ENCODE data around the gene DGKI. TPM values are rescaled to one million over a fixed set of nuclear protein-coding genes. Genes with fewer than 3 reads are reported as not detected.

Gene DGKI
- total and polyA plus RNA-seq, 2 of the 4 experiments (the other 2 are of a cell fraction): 3.9 to 15.8 TPM

DNA sequence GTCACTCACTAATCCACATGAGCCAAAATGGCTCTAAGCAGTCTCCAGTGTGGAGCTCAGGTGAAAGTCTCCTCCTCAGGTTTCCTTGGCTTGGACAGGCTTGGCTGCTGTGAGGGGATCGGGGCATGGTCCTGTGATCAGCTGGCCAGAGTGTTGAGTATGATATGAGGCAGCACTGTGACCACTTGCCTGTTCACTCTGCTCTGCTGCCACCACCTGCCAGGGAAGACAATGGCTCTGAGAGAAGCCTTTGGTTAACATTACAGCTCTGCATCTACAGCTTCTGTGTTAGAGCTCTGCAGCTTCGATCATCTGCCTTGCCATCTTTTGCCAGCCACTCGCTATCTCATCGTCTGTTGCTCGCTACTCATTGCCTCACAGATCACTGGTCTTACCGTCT is 483.1 kb downstream of the DGKI start:
- H2BK15ac ChIP-seq (ENCODE audit: low read depth, low read length): no peak overlapping the region
- H3K9me3 ChIP-seq (ENCODE audit: control insufficient read depth, insufficient read depth, low read length): peaks cover 20% of the 10 kb centered on the region
- H3K56ac ChIP-seq (ENCODE audit: extremely low read depth, insufficient read depth, low read length): no peak overlapping the region
- H2BK5ac ChIP-seq (ENCODE audit: low read depth, low read length, poor library complexity, severe bottlenecking): no peak overlapping the region
- TF ChIP-seq CHD1 (IDR thresholded peaks at IDR 0.05; ENCODE audit: low read depth, low read length): no peak
- TF ChIP-seq NFE2L2 (IDR thresholded peaks at IDR 0.05; ENCODE audit: low read depth, low read length): no peak
- no peak for TF ChIP-seq MXI1 (IDR thresholded peaks at IDR 0.05; ENCODE audit: borderline replicate concordance, low read depth, low read length)
- no peak for TF ChIP-seq RCOR1 (IDR thresholded peaks at IDR 0.05; ENCODE audit: insufficient replicate concordance, low read length)
- no peak for TF ChIP-seq RAD21 (IDR thresholded peaks at IDR 0.05; ENCODE audit: low read length)
- TF ChIP-seq RFX5 (IDR thresholded peaks at IDR 0.05; ENCODE audit: low read depth, low read length): no peak
- TF ChIP-seq BHLHE40 (IDR thresholded peaks at IDR 0.05; ENCODE audit: low read depth, low read length): no peak
- no peak for TF ChIP-seq SMC3 (IDR thresholded peaks at IDR 0.05; ENCODE audit: low read depth, low read length)
- TF ChIP-seq, protein P1, sequence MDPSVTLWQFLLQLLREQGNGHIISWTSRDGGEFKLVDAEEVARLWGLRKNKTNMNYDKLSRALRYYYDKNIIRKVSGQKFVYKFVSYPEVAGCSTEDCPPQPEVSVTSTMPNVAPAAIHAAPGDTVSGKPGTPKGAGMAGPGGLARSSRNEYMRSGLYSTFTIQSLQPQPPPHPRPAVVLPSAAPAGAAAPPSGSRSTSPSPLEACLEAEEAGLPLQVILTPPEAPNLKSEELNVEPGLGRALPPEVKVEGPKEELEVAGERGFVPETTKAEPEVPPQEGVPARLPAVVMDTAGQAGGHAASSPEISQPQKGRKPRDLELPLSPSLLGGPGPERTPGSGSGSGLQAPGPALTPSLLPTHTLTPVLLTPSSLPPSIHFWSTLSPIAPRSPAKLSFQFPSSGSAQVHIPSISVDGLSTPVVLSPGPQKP (IDR thresholded peaks at IDR 0.05; ENCODE audit: borderline replicate concordance, low read depth, low read length): no peak
- TF ChIP-seq FOS (IDR thresholded peaks at IDR 0.05; ENCODE audit: low read depth, low read length): no peak
- no peak for TF ChIP-seq MAFK (IDR thresholded peaks at IDR 0.05; ENCODE audit: low read depth, low read length)
- TF ChIP-seq POLR2A (IDR thresholded peaks at IDR 0.05; ENCODE audit: low read depth, low read length): no peak
- TF ChIP-seq USF2 (IDR thresholded peaks at IDR 0.05; ENCODE audit: low read depth, low read length): no peak
- no peak overlapping the region for H3K4ac ChIP-seq (ENCODE audit: low read depth, low read length)
- H3K36me3 ChIP-seq (ENCODE audit: control insufficient read depth, insufficient read depth, low read length): no peaks in the 10 kb centered on the region
- peak overlapping the region; percentile 37 for H2AFZ ChIP-seq (replicated peaks; ENCODE audit: low read length, poor library complexity)
- no peaks in the 10 kb centered on the region for H4K20me1 ChIP-seq (ENCODE audit: insufficient read depth, low read length)
- intact Hi-C loops (cut with micrococcal nuclease) (no loop called here), dilution Hi-C loops (cut with HindIII; ENCODE audit: low sequenced_read_pairs, unreplicated experiment) (no loop called here), in situ Hi-C loops (cut with MboI; ENCODE audit: low sequenced_read_pairs) (no loop called here)
- H3K79me1 ChIP-seq (ENCODE audit: low read depth in 1 of 2, low read length in 2 of 2): no peaks in the 10 kb centered on the region
- no peak overlapping the region for H4K5ac ChIP-seq (ENCODE audit: low read depth, low read length)
- no peak overlapping the region for H3K4me3 ChIP-seq (ENCODE audit: insufficient read depth, low read depth, low read length)
- BruUV-seq (replicated peaks): no TSS peak
- 80% methylated on average over 1 of the region's 6 CpGs; no CpG with 5 or more reads in 1 of the 2 experiments for WGBS, 2 experiments (ENCODE audit: extremely low coverage in 2 of 2, insufficient read length in 1 of 2)
- no peak overlapping the region for H3K4me2 ChIP-seq (ENCODE audit: low read depth, low read length)
- ChIA-PET POLR2A (ENCODE audit: unreplicated experiment) (no interaction called here), CTCF (no interaction called here)
- no peak overlapping the region for H4K91ac ChIP-seq (ENCODE audit: insufficient read depth, low read depth, low read length)
- H3K18ac ChIP-seq (ENCODE audit: low read depth, low read length): no peak overlapping the region
- no peak overlapping the region for H3K14ac ChIP-seq (replicated peaks; ENCODE audit: low read depth, low read length)
- no peak overlapping the region for H2BK120ac ChIP-seq (ENCODE audit: low read depth, low read length)
- no peaks in the 10 kb centered on the region for H3K4me1 ChIP-seq (ENCODE audit: control insufficient read depth, insufficient read depth, low read length)
- no peak overlapping the region for H3K27ac ChIP-seq (ENCODE audit: insufficient read depth, low read length)
- no peaks in the 10 kb centered on the region for H3K9me1 ChIP-seq (ENCODE audit: insufficient read depth, low read length)
- no peak overlapping the region for H3K23ac ChIP-seq (ENCODE audit: low read depth, low read length)
- no peak overlapping the region for H2AK5ac ChIP-seq (ENCODE audit: low read depth, low read length)
- H3K27me3 ChIP-seq (ENCODE audit: control insufficient read depth, insufficient read depth, low read length): no peaks in the 10 kb centered on the region
- DNase-seq (no peak), ATAC-seq (ENCODE audit: low read depth) (no peak)
- no peak overlapping the region for H2BK20ac ChIP-seq (ENCODE audit: low read depth, low read length)
- H3K9ac ChIP-seq (ENCODE audit: low read depth, low read length): no peak overlapping the region
- H4K8ac ChIP-seq (ENCODE audit: low read depth in 2 of 2, low read length in 2 of 2): no peak overlapping the region
- no peak overlapping the region for H2AK9ac ChIP-seq (replicated peaks; ENCODE audit: low read depth, low read length, poor library complexity)
